Lower leg skin (tissue), 4 donors: ENCODE data around the gene SLC25A14. TPM values are rescaled to one million over a fixed set of nuclear protein-coding genes. Genes with fewer than 3 reads are reported as not detected.
"Not testable (repeated sequence)": the region's sequence is repeated elsewhere in the genome, so short reads cannot be mapped to it uniquely, and the experiment has no call there.

ENCODE experiments used
- DNase-seq, 2 donors: peaks; one replicate each; pipeline ENCODE4 v3.0.0-alpha.2; 2019; ENCODE audit warnings: low spot score in 2 of 2
- H3K4me3 ChIP-seq: fragments of 200-600 bp; sonication (generic); 2 replicates; pipeline ENCODE4 v1.5.1; 2017; ENCODE audit warnings: mild to moderate bottlenecking, low read depth; ENCODE audit not compliant: poor library complexity, severe bottlenecking
- POLR2A ChIP-seq, 2 donors: fragments of 450-650 bp; IDR thresholded peaks; one replicate each; pipeline ENCODE4 v1.6.1; 2016 to 2017; ENCODE audit warnings: antibody characterized with exemption in 2 of 2, mild to moderate bottlenecking in 1 of 2, moderate library complexity in 1 of 2
- WGBS, 2 donors: methylation state at CpG; one replicate each; pipeline ENCODE4 v1.1.5; 2018; 5-methylcytosine and 5-hydroxymethylcytosine counted together
- intact Hi-C: fragments of 100-400 bp; cut with DNase I; formaldehyde crosslinking; loops from one replicate; pipeline ENCODE4 v1.15.0; 2023; ENCODE audit warnings: low total_unique reads
- total RNA-seq, 4 donors: library from RNA; depleted of rRNA; stranded (reverse); fragments of >200 nt; gene quantifications; one replicate each; pipeline ENCODE4 v1.1.0, GENCODE V29; 2016
- TF ChIP-seq, protein P1 (sequence below), 3 donors: fragments of 450-650 bp; IDR thresholded peaks; one replicate each; pipeline ENCODE4 v1.5.1; 2016; ENCODE audit warnings: antibody characterized with exemption in 3 of 3, mild to moderate bottlenecking in 3 of 3, moderate library complexity in 2 of 3

Gene SLC25A14
- total RNA-seq, 4 donors from 2014 or later, result 4.0 to 14.9 (median 8.9) TPM

DNA sequence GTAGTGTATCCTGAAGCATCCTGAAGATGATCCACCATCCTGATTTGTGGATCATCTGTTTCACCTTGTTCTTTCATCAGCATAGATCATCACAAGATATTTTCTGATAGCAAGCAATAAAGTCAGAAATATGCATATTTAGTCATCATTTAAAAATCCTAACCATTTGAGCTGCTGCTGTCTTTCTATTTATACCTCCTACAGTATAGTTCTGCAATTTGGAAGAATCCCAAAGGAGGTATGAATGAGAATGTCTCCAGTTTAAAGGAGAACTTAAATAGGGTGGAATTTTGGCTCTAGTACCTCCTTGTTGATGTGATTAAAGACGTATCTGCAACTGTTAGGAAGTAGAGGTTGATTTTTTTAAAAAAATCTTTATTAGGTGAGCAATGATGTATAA, 7.6 kb downstream of the SLC25A14 start:
- H3K4me3 ChIP-seq, result no peak overlapping the region
- WGBS, 2 donors, result 36 to 38% methylated on average over 1 of the region's 1 CpG
- intact Hi-C loops, result no loop called here
- no peak for DNase-seq
- TF ChIP-seq POLR2A (IDR thresholded peaks at IDR 0.05), result no peak
- TF ChIP-seq, protein P1, sequence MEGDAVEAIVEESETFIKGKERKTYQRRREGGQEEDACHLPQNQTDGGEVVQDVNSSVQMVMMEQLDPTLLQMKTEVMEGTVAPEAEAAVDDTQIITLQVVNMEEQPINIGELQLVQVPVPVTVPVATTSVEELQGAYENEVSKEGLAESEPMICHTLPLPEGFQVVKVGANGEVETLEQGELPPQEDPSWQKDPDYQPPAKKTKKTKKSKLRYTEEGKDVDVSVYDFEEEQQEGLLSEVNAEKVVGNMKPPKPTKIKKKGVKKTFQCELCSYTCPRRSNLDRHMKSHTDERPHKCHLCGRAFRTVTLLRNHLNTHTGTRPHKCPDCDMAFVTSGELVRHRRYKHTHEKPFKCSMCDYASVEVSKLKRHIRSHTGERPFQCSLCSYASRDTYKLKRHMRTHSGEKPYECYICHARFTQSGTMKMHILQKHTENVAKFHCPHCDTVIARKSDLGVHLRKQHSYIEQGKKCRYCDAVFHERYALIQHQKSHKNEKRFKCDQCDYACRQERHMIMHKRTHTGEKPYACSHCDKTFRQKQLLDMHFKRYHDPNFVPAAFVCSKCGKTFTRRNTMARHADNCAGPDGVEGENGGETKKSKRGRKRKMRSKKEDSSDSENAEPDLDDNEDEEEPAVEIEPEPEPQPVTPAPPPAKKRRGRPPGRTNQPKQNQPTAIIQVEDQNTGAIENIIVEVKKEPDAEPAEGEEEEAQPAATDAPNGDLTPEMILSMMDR (IDR thresholded peaks at IDR 0.05), result no peak

DNA sequence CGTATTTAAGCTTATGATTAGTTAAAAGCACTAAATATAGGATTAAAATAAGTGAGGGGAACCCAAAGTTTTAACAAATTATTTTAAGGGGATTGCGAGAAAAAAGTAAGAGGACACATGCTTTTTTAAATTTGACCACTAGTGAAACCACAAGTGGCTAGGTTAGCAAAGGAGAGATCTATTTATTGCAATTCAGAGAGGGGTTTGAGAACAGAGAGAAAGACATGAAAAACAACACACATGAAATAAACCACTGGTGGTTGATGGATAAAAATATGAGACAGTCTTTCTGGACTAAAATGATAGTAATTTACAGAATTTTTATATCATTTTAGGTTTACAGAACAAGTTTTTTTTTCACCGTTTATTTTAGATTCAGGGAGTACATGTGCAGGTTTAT, 11.8 kb downstream of the SLC25A14 start:
- no peak overlapping the region for H3K4me3 ChIP-seq
- intact Hi-C loops, result no loop called here
- no peak for DNase-seq
- WGBS, 2 donors, result 79 to 95% methylated on average over 3 of the region's 3 CpGs
- TF ChIP-seq POLR2A (IDR thresholded peaks at IDR 0.05), result no peak
- TF ChIP-seq, protein P1 (IDR thresholded peaks at IDR 0.05), result no peak

DNA sequence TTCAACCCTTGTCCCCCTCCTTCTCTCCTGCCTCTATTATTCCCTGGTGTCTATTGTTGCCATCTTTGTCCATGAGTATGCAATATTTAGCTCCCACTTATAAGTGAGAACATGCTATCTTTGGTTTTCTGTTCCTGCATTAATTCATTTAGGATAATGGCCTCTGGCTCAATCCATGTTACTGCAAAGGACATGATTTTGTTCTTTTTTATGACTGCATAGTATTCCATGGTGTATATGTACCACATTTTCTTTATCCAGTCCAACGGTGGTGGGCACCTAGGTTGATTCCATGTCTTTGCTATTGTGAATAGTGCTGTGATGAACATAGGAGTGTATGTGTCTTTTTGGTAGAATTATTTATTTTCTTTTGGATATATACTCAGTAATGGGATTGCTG, 12.3 kb downstream of the SLC25A14 start:
- 71 to 100% methylated on average over 1 of the region's 1 CpG for WGBS, 2 donors
- H3K4me3 ChIP-seq, intact Hi-C loops, DNase-seq: not testable (repeated sequence)

DNA sequence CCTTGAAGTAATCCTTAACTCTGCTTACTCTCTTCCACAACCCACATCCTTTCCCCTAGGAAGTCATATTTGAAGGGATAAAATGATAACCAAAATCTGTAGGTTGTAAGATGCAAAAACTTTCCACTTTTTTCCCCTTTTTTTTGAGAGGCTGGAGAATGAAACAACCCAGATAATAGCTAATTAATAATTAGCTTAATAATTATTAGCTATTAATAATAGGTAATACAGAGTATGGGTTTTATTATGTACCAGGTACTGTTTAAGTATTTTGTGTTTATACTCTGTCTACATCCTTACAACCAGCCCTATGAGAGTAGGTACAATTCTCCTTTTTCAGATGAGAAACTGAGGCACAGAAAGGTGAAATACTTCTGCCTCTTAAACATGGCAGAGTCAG, 36.4 kb downstream of the SLC25A14 start:
- no peak for DNase-seq
- intact Hi-C loops, result no loop called here
- no peak overlapping the region for H3K4me3 ChIP-seq
- TF ChIP-seq, protein P1 (IDR thresholded peaks at IDR 0.05), result no peak
- TF ChIP-seq POLR2A (IDR thresholded peaks at IDR 0.05), result no peak

DNA sequence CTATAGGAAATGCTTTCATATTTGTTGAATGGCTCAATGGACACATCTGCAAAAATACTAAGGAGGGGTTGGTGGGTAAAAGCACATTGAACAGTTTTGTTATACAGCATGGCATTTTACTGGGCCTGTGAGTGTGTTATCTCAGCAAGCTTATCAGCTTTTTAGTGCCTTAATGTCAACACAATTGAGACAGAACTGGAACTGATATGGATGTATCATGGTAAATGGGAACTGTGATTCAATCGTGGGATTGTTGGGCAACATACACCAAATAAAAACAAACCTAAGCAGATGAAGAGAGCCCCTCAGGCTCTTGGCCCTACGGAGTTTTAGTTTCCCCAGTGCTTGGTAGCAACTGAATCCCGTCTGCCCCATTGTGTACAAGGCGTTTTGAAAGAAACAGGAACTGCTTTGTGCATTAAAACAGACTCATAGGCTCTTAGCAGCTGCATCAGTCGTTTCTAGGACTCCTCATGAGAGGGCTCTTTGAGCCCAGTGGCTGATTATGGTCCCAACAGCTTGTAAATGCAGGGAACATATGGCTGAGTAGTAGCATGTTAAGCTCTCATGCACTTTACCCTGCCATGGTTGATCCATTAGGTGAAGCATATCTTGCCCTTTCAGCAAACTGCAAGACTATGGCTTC, 38.4 kb downstream of the SLC25A14 start:
- WGBS, 2 donors, result 44 to 51% methylated on average over 5 of the region's 5 CpGs
- intact Hi-C loops, result no loop called here
- TF ChIP-seq, protein P1 (IDR thresholded peaks at IDR 0.05), result no peak
- TF ChIP-seq POLR2A (IDR thresholded peaks at IDR 0.05), result no peak
- no peak for DNase-seq
- no peak overlapping the region for H3K4me3 ChIP-seq

DNA sequence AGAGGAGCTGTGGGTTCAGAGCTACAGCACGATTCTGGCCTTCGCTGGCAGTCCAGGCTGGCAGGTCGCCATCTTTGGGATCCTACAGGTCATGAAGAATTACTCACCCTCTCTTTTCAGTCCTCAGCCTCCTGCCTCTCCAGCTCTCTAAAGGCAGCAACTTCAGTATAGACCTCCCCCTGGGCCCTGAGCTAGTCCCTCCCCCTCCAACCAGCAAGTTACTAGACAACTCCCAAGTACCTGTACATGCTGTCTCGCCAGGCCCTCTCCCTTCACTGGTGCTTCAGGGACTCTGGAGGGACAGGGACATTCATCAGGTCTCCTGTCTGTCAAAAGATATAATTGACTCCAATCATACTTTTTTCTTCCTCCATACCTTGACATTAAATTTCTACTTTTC, 45.8 kb downstream of the SLC25A14 start, which contains the start of gene GPR119:
TSS of gene GPR119 (minus strand) at position 155 of the 400 bp plus-strand sequence. CDS start 227 bp downstream, outside the sequence.
- H3K4me3 ChIP-seq, result no peak within 1 kb of the TSS
- no peak for DNase-seq
- TF ChIP-seq, protein P1 (IDR thresholded peaks at IDR 0.05), result no peak
- no peak for TF ChIP-seq POLR2A (IDR thresholded peaks at IDR 0.05)
- intact Hi-C loops, result no loop called here
- WGBS, 2 donors, result 62 to 75% methylated on average over 4 of the region's 4 CpGs
